Trophoblast cell (in vitro differentiated cells and primary cell): ENCODE data around the gene HABP4.

Source experiments
- DNase-seq, 2 donors: peaks; one replicate each; pipeline ENCODE4 v3.0.0-alpha.2; 2016
- H2AFZ ChIP-seq: 2 replicates; pipeline ENCODE4 v1.6.1; 2013; ENCODE audit warnings: low read length, moderate library complexity, mild to moderate bottlenecking; ENCODE audit not compliant: insufficient read depth, poor library complexity
- H2AK5ac ChIP-seq: 2 replicates; pipeline ENCODE4 v1.6.1; 2013; ENCODE audit warnings: mild to moderate bottlenecking, low read length
- H2BK120ac ChIP-seq: 2 replicates; pipeline ENCODE4 v1.6.1; 2013; ENCODE audit warnings: low read length, mild to moderate bottlenecking, moderate library complexity; ENCODE audit not compliant: insufficient read depth, poor library complexity
- H2BK12ac ChIP-seq: 2 replicates; pipeline ENCODE4 v1.6.1; 2013; ENCODE audit warnings: mild to moderate bottlenecking, low read length, moderate library complexity
- H2BK5ac ChIP-seq: 2 replicates; pipeline ENCODE4 v1.6.1; 2013; ENCODE audit warnings: low read length, low read depth, moderate library complexity, mild to moderate bottlenecking; ENCODE audit not compliant: poor library complexity
- H3K14ac ChIP-seq: 2 replicates; pipeline ENCODE4 v1.6.1; 2013; ENCODE audit warnings: mild to moderate bottlenecking, low read length
- H3K18ac ChIP-seq: 2 replicates; pipeline ENCODE4 v1.6.1; 2013; ENCODE audit warnings: mild to moderate bottlenecking, low read length
- H3K23ac ChIP-seq: 2 replicates; pipeline ENCODE4 v1.6.1; 2013; ENCODE audit warnings: low read length
- H3K27ac ChIP-seq: 2 replicates; pipeline ENCODE4 v1.5.1; 2013; ENCODE audit warnings: low read depth, mild to moderate bottlenecking, inconsistent platforms, low read length, moderate library complexity
- H3K27me3 ChIP-seq: 2 replicates; pipeline ENCODE4 v1.6.1; 2013; ENCODE audit warnings: inconsistent platforms, mild to moderate bottlenecking, low read length, moderate library complexity; ENCODE audit not compliant: insufficient read depth
- H3K36me3 ChIP-seq, 2 experiments: 1 replicate in 1 of 2; 2 replicates in 1 of 2; pipeline ENCODE4 v1.6.1; 2013; ENCODE audit warnings: low read length in 2 of 2, mild to moderate bottlenecking in 2 of 2, moderate library complexity in 1 of 2; ENCODE audit not compliant: insufficient read depth in 2 of 2, control insufficient read depth in 1 of 2
- H3K4ac ChIP-seq: 2 replicates; pipeline ENCODE4 v1.6.1; 2013; ENCODE audit warnings: low read depth, mild to moderate bottlenecking, low read length, moderate library complexity
- H3K4me1 ChIP-seq, 2 experiments: 1 replicate in 1 of 2; 2 replicates in 1 of 2; pipeline ENCODE4 v1.6.1; 2013; ENCODE audit warnings: low read length in 2 of 2, mild to moderate bottlenecking in 2 of 2, moderate library complexity in 1 of 2; ENCODE audit not compliant: insufficient read depth in 2 of 2, control insufficient read depth in 1 of 2
- H3K4me2 ChIP-seq: 2 replicates; pipeline ENCODE4 v1.6.1; 2013; ENCODE audit warnings: inconsistent platforms, mild to moderate bottlenecking, low read length, moderate library complexity
- H3K4me3 ChIP-seq: 2 replicates; pipeline ENCODE4 v1.5.1; 2013; ENCODE audit warnings: mild to moderate bottlenecking, low read depth, low read length, inconsistent platforms
- H3K79me1 ChIP-seq: one replicate; pipeline ENCODE4 v1.6.1; 2013; ENCODE audit warnings: low read length
- H3K79me2 ChIP-seq: 2 replicates; pipeline ENCODE4 v1.6.1; 2013; ENCODE audit warnings: low read length, mild to moderate bottlenecking; ENCODE audit not compliant: control insufficient read depth, insufficient read depth, poor library complexity
- H3K9ac ChIP-seq: 2 replicates; pipeline ENCODE4 v1.6.1; 2013; ENCODE audit warnings: mild to moderate bottlenecking, low read length
- H3K9me3 ChIP-seq: 2 replicates; pipeline ENCODE4 v1.6.1; 2013; ENCODE audit warnings: low read depth, mild to moderate bottlenecking, control low read depth, inconsistent platforms, low read length; ENCODE audit not compliant: insufficient read depth
- H4K12ac ChIP-seq: 2 replicates; pipeline ENCODE4 v1.6.1; 2013; ENCODE audit warnings: low read depth, mild to moderate bottlenecking, low read length, moderate library complexity
- H4K8ac ChIP-seq: 2 replicates; pipeline ENCODE4 v1.6.1; 2013; ENCODE audit warnings: low read depth, mild to moderate bottlenecking, low read length, moderate library complexity
- H4K91ac ChIP-seq: one replicate; pipeline ENCODE4 v1.6.1; 2013; ENCODE audit warnings: low read depth, mild to moderate bottlenecking, low read length, moderate library complexity
- WGBS: extraction: QIAGEN DNeasy Blood & Tissue Kit; methylation state at CpG from one replicate; pipeline ENCODE4 v1.1.7; 2013; ENCODE audit warnings: missing lambda C conversion rate; ENCODE audit not compliant: insufficient read length, insufficient coverage; ENCODE audit errors: extremely low coverage; 5-methylcytosine and 5-hydroxymethylcytosine counted together

The HABP4 gene

GRCh38 chr9:96437454-96437853 lies 12.5 kb upstream of the HABP4 start:
- no peak overlapping the region for H3K4me3 ChIP-seq
- H3K9me3 ChIP-seq = peaks cover 1% of the 10 kb centered on the region
- H4K91ac ChIP-seq = no peak overlapping the region
- no peak overlapping the region for H3K23ac ChIP-seq
- DNase-seq = no peak
- H2AFZ ChIP-seq = no peak overlapping the region
- H3K27me3 ChIP-seq = no peaks in the 10 kb centered on the region
- H2AK5ac ChIP-seq = no peak overlapping the region
- no peak overlapping the region for H3K14ac ChIP-seq
- no peak overlapping the region for H3K18ac ChIP-seq
- H2BK120ac ChIP-seq = no peak overlapping the region
- H3K4me2 ChIP-seq = no peak overlapping the region
- H3K79me2 ChIP-seq = no peaks in the 10 kb centered on the region
- no peaks in the 10 kb centered on the region for H3K36me3 ChIP-seq
- H3K9ac ChIP-seq = no peak overlapping the region
- H3K79me1 ChIP-seq = no peaks in the 10 kb centered on the region
- no peak overlapping the region for H3K4ac ChIP-seq
- H2BK5ac ChIP-seq = no peak overlapping the region
- H4K8ac ChIP-seq = no peak overlapping the region
- WGBS = no CpG with 5 or more reads among the region's 7 CpGs
- no peak overlapping the region for H2BK12ac ChIP-seq
- no peak overlapping the region for H3K27ac ChIP-seq
- no peaks in the 10 kb centered on the region for H3K4me1 ChIP-seq
- no peak overlapping the region for H4K12ac ChIP-seq

GRCh38 chr9:96440671-96441199 lies 9.2 kb upstream of the HABP4 start:
- H3K4me3 ChIP-seq = no peak overlapping the region
- no peak overlapping the region for H2AFZ ChIP-seq
- no peak overlapping the region for H3K27ac ChIP-seq
- no peaks in the 10 kb centered on the region for H3K4me1 ChIP-seq
- no peak overlapping the region for H3K23ac ChIP-seq
- peak; percentile 14 to 48 for DNase-seq
- H3K79me2 ChIP-seq = no peaks in the 10 kb centered on the region
- no peak overlapping the region for H4K8ac ChIP-seq
- H3K4me2 ChIP-seq = no peak overlapping the region
- no peak overlapping the region for H3K14ac ChIP-seq
- no peaks in the 10 kb centered on the region for H3K79me1 ChIP-seq
- H3K9me3 ChIP-seq = peaks cover 1% of the 10 kb centered on the region
- no peak overlapping the region for H2BK120ac ChIP-seq
- no CpG with 5 or more reads among the region's 5 CpGs for WGBS
- H3K18ac ChIP-seq = no peak overlapping the region
- H2AK5ac ChIP-seq = no peak overlapping the region
- no peak overlapping the region for H2BK12ac ChIP-seq
- H3K36me3 ChIP-seq = no peaks in the 10 kb centered on the region
- H3K27me3 ChIP-seq = no peaks in the 10 kb centered on the region
- no peak overlapping the region for H3K4ac ChIP-seq
- no peak overlapping the region for H4K12ac ChIP-seq
- H3K9ac ChIP-seq = no peak overlapping the region
- H2BK5ac ChIP-seq = no peak overlapping the region
- H4K91ac ChIP-seq = no peak overlapping the region

GRCh38 chr9:96441798-96442445 lies 8.0 kb upstream of the HABP4 start:
- Histone ChIP-seq H2BK12ac (no peak overlapping the region), H3K9me3 (no peaks in the 10 kb centered on the region), H3K27ac (no peak overlapping the region), H2AK5ac (no peak overlapping the region), H4K8ac (no peak overlapping the region), H3K23ac (no peak overlapping the region), H3K4me2 (no peak overlapping the region), H3K9ac (no peak overlapping the region), H3K79me2 (no peaks in the 10 kb centered on the region), H2BK5ac (no peak overlapping the region), H3K4ac (no peak overlapping the region), H2BK120ac (no peak overlapping the region), H3K4me3 (no peak overlapping the region), H2AFZ (no peak overlapping the region), H3K79me1 (no peaks in the 10 kb centered on the region), H4K91ac (no peak overlapping the region), H3K18ac (no peak overlapping the region), H3K4me1 (no peaks in the 10 kb centered on the region), H3K27me3 (no peaks in the 10 kb centered on the region), H3K36me3 (no peaks in the 10 kb centered on the region), H4K12ac (no peak overlapping the region), H3K14ac (no peak overlapping the region)
- no CpG with 5 or more reads among the region's 5 CpGs for WGBS
- peak in 1 of 2 donors; percentile 80 for DNase-seq

GRCh38 chr9:96442491-96442890 lies 7.5 kb upstream of the HABP4 start:
- Histone ChIP-seq H4K8ac (no peak overlapping the region), H3K23ac (no peak overlapping the region), H3K4me3 (no peak overlapping the region), H3K9me3 (no peaks in the 10 kb centered on the region), H3K27me3 (no peaks in the 10 kb centered on the region), H2AK5ac (no peak overlapping the region), H3K79me1 (no peaks in the 10 kb centered on the region), H3K36me3 (no peaks in the 10 kb centered on the region), H3K27ac (no peak overlapping the region), H3K4me2 (no peak overlapping the region), H4K91ac (no peak overlapping the region), H2BK12ac (no peak overlapping the region), H2BK120ac (no peak overlapping the region), H3K18ac (no peak overlapping the region), H2AFZ (no peak overlapping the region), H3K9ac (no peak overlapping the region), H3K4me1 (no peaks in the 10 kb centered on the region), H2BK5ac (no peak overlapping the region), H3K79me2 (no peaks in the 10 kb centered on the region), H4K12ac (no peak overlapping the region), H3K4ac (no peak overlapping the region), H3K14ac (no peak overlapping the region)
- DNase-seq = no peak
- WGBS = no CpG with 5 or more reads among the region's 3 CpGs
